Large intestine (tissue), 3 donors: ENCODE data around the gene DNAJC7. TPM values are rescaled to one million over a fixed set of nuclear protein-coding genes. Genes with fewer than 3 reads are reported as not detected.

Experiments used
- DNase-seq, 2 donors: peaks; one replicate each; pipeline versions ENCODE4 v3.0.0 to v3.0.0-alpha.2; 2013
- H3K27ac ChIP-seq: one replicate; pipeline ENCODE4 v1.5.1; 2013; ENCODE audit warnings: low read length
- H3K27me3 ChIP-seq: 2 replicates; pipeline ENCODE4 v1.6.1; 2013; ENCODE audit warnings: low read length; ENCODE audit not compliant: control insufficient read depth, insufficient read depth
- H3K36me3 ChIP-seq: 2 replicates; pipeline ENCODE4 v1.6.1; 2013; ENCODE audit warnings: low read length; ENCODE audit not compliant: control insufficient read depth, insufficient read depth
- H3K4me1 ChIP-seq: one replicate; pipeline ENCODE4 v1.6.1; 2013; ENCODE audit warnings: low read length; ENCODE audit not compliant: control insufficient read depth, insufficient read depth
- H3K4me3 ChIP-seq: one replicate; pipeline ENCODE4 v1.5.1; 2013; ENCODE audit warnings: low read length
- H3K9me3 ChIP-seq: one replicate; pipeline ENCODE4 v1.6.1; 2013; ENCODE audit warnings: mild to moderate bottlenecking, low read depth, low read length, moderate library complexity; ENCODE audit not compliant: control insufficient read depth
- WGBS: methylation state at CpG from one replicate; pipeline ENCODE4 v1.1.5; 2013; ENCODE audit warnings: low lambda C conversion rate; ENCODE audit not compliant: insufficient coverage; 5-methylcytosine and 5-hydroxymethylcytosine counted together
- polyA plus RNA-seq: library from polyadenylated mRNA; unstranded; fragments of 120-200 nt; gene quantifications from one replicate; pipeline ENCODE4 v1.2.1, GENCODE V29; 2013

Gene DNAJC7
- polyA plus RNA-seq, 1 donor: 93.0 TPM

DNA sequence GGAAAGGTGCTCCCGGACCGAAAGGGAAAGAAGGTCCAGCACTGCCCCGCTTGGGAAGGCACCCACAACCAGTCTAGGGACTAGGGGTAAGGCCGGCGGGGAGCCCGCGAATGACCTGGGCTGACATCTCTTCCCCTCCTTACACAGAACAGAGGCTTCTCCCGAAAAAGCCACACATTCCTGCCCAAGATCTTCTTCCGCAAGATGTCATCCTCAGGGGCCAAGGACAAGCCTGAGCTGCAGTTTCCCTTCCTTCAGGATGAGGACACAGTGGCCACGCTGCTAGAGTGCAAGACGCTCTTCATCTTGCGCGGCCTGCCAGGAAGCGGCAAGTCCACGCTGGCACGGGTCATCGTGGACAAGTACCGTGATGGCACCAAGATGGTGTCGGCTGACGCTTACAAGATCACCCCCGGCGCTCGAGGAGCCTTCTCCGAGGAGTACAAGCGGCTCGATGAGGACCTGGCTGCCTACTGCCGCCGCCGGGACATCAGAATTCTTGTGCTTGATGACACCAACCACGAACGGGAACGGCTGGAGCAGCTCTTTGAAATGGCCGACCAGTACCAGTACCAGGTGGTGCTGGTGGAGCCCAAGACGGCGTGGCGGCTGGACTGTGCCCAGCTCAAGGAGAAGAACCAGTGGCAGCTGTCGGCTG is 49.2 kb downstream of the DNAJC7 start:
- Histone ChIP-seq H3K36me3 (peaks cover 37% of the 10 kb centered on the region), H3K9me3 (no peaks in the 10 kb centered on the region), H3K27me3 (no peaks in the 10 kb centered on the region), H3K27ac (no peak overlapping the region), H3K4me3 (peak overlapping the region; percentile 98), H3K4me1 (peaks cover 14% of the 10 kb centered on the region)
- DNase-seq: no peak
- WGBS: no CpG with 5 or more reads among the region's 37 CpGs

GRCh38 chr17:41967141-41967920 is 49.9 kb downstream of the DNAJC7 start:
- peak in 1 of 2 donors; percentile 33 for DNase-seq
- Histone ChIP-seq H3K4me1 (peaks cover 19% of the 10 kb centered on the region), H3K27me3 (no peaks in the 10 kb centered on the region), H3K9me3 (no peaks in the 10 kb centered on the region), H3K4me3 (peak overlapping the region; percentile 98), H3K27ac (peak overlapping the region; percentile 86), H3K36me3 (peaks cover 30% of the 10 kb centered on the region)
- WGBS: no CpG with 5 or more reads among the region's 39 CpGs

DNA sequence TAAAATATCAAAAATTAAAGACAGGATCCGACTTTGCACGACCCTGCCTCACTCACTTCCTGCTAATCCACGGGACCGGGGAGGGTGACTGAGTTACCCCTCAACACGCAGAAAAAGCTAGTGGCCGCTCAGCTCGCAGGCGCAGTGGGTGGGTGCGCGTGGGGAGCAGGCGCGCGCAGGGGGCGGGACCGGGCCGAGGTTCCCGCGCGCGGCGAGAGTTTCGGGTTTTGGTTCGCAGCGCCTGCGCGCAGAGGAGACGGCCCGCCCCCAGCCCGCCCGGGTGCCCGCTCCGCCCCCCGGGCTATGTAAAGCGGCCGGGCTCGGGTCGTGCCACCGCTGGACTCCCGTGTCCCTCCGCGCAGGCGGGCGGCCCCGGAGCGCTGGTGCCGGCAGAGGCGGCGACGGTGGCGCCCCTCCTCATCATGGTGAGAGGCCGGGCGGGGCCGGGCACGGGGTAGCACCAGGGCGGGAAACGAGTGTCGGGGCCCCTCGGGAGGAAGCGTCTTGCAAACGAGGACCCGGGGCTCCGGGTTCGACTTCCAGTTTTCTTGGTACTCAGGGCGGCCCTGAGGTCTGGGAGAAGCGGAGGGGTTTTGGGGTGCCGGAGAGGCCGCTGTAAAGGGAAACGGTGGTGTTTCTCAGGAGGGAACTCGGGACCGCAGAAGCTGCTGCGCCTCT is 50.6 kb downstream of the DNAJC7 start, which contains the start of gene CNP:
TSS of gene CNP (plus strand) at position 333 of the 678 bp plus-strand sequence. CDS start at position 423, 90 bp downstream.
- H3K4me1 ChIP-seq: peaks cover 19% of the 10 kb centered on the region
- H3K27me3 ChIP-seq: no peaks in the 10 kb centered on the region
- peak within 1 kb of the TSS; percentile 98 for H3K4me3 ChIP-seq
- H3K36me3 ChIP-seq: peaks cover 23% of the 10 kb centered on the region
- WGBS: no CpG with 5 or more reads among the region's 71 CpGs
- peak within 1 kb of the TSS; percentile 99 for H3K27ac ChIP-seq
- no peaks in the 10 kb centered on the region for H3K9me3 ChIP-seq
- DNase-seq: peak; percentile 88 to 95

DNA sequence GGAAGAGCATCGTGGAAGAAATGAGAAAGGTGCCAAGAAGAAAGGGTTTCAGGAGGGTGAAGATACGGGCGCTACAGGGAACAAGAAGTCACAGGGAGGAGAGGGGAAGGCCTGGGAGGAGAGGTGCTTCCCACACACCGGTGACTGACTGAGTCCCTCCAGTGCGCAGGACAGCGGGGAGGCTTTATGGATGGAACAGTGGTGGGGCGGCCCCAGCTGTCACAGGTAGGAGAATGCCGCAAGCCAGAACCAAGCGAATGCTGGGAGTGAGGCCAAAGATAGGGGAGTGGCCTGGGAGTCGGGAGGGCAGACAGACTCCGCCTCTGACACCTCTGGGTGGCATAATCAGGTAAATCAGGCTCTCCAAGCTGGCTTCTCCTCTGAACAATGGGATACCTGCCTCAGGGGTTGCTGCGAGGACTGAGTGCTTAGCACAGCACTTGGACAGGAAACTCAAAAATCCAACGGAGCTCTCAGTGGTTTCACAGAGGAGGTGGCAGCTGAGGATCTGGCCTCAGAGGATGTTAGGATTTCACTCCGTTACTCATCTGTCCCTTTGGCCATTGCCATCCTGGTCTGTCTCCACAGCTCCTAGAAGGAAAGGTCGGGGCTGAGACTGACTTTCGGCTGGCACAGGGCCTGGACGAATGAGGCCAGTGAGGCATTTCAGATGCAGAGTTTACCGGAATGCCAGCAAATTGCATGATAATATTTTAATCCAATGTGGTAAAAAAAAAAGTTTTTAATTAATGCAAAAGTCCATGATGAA is 51.4 kb downstream of the DNAJC7 start:
- no CpG with 5 or more reads among the region's 18 CpGs for WGBS
- Histone ChIP-seq H3K4me3 (peak overlapping the region; percentile 70), H3K4me1 (peaks cover 19% of the 10 kb centered on the region), H3K9me3 (no peaks in the 10 kb centered on the region), H3K27ac (peak overlapping the region; percentile 99), H3K36me3 (peaks cover 21% of the 10 kb centered on the region), H3K27me3 (no peaks in the 10 kb centered on the region)
- peak; percentile 81 to 89 for DNase-seq

DNA sequence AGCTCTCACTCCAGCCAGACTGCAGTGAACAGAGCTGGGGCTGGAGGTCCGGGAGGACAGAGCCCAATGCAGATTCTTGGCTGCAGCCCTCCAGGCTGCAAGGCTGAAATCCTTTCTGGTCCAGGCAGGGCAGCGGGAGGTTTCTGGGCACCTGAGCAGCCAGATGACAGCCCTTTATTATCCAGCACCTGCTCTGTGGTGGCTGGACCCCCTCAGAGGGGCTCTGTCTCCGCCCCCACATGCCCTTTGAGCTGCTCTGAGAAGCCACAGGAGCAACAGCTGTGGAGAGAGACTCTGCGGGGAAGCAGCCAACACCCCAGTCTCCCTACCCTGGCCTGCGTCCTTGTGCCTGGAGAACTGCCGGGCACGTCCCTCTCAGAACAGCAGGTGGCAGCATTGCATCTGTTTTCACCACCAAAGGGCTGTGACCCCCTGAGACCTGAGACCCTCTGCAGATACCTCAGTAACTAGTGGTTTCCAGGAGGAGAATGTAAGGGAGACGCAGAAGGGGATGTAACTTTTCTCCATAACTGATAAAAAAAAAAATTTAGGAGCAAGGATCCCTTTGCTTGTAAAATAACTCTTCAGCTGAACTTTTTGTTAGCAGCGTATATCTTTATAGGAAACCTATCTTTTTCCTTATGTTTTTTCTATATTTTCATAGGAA is 54.3 kb downstream of the DNAJC7 start:
- H3K36me3 ChIP-seq: peaks cover 2% of the 10 kb centered on the region
- WGBS: 100% methylated on average over 1 of the region's 9 CpGs
- no peaks in the 10 kb centered on the region for H3K9me3 ChIP-seq
- H3K27ac ChIP-seq: no peak overlapping the region
- peak; percentile 70 for DNase-seq
- no peak overlapping the region for H3K4me3 ChIP-seq
- H3K27me3 ChIP-seq: no peaks in the 10 kb centered on the region
- H3K4me1 ChIP-seq: peaks cover 20% of the 10 kb centered on the region

GRCh38 chr17:41962111-41962510 is 55.1 kb downstream of the DNAJC7 start:
- DNase-seq: peak in 1 of 2 donors; percentile 32
- peaks cover 23% of the 10 kb centered on the region for H3K4me1 ChIP-seq
- H3K27ac ChIP-seq: no peak overlapping the region
- no peaks in the 10 kb centered on the region for H3K9me3 ChIP-seq
- WGBS: no CpG with 5 or more reads among the region's 5 CpGs
- no peaks in the 10 kb centered on the region for H3K36me3 ChIP-seq
- H3K27me3 ChIP-seq: no peaks in the 10 kb centered on the region
- no peak overlapping the region for H3K4me3 ChIP-seq

DNA sequence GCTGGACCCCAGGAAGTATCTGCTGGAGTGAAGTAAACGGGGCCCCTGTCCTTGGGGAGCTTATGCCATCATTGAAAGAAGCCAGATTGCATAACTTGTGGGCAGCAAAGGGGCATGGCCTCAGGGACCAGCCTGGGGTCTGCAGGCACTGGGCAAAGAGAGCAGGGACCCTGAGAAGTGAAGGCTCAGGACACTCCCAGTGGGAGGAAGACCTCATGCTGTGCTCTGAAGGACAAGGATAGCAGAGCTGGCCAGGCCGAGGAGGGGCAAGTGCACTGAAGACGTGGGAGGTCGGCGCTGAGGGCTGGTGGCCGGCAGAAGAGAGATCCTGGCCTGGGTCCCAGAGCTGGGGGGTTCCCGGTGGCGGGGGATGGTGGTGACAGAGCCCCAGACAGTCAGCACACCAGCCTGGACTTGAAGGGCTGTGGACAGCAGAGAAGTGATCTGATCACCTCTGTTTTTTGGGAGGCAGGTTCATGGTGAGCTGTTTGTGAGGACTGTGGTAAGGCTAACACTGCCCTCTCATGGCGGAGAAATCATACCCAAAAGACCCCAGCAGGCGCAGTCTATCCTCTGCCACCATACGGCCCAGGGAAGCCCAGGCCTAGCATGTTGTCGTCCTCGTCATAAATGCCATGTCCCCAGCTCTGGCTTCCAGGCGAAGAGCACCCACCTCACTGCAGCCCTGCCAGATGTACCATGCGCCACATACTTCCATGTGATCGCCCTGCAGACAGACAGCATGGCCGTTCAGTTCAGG is 57.7 kb downstream of the DNAJC7 start:
- WGBS: 80% methylated on average over 1 of the region's 17 CpGs
- DNase-seq: peak in 1 of 2 donors; percentile 30

DNA sequence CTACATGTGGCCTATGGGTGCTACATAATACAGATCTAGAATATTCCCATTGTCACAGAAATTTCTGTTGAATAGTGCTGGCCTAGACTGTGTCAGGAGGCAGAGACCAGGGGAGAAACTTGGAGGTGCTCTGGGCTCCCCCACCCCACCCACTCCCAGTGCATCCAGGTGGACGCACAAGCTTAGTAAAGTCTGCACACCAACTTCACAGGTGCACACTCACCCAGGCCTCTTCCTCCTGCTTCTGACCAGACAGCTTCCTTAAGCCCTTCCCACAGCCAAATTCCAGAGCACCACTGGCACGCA is 58.3 kb downstream of the DNAJC7 start:
- H3K4me1 ChIP-seq: peaks cover 20% of the 10 kb centered on the region
- no peak overlapping the region for H3K27ac ChIP-seq
- no peak for DNase-seq
- no peaks in the 10 kb centered on the region for H3K36me3 ChIP-seq
- WGBS: no CpG with 5 or more reads among the region's 2 CpGs
- no peaks in the 10 kb centered on the region for H3K9me3 ChIP-seq
- H3K4me3 ChIP-seq: no peak overlapping the region
- no peaks in the 10 kb centered on the region for H3K27me3 ChIP-seq

More for the DNA sequence above, 57.7 kb downstream of the DNAJC7 start:
- H3K36me3 ChIP-seq: no peaks in the 10 kb centered on the region
- no peaks in the 10 kb centered on the region for H3K27me3 ChIP-seq
- H3K4me3 ChIP-seq: no peak overlapping the region
- H3K4me1 ChIP-seq: peaks cover 20% of the 10 kb centered on the region
- H3K27ac ChIP-seq: no peak overlapping the region
- no peaks in the 10 kb centered on the region for H3K9me3 ChIP-seq

GRCh38 chr17:41957869-41958439 is 59.3 kb downstream of the DNAJC7 start:
- Histone ChIP-seq H3K36me3 (no peaks in the 10 kb centered on the region), H3K27me3 (no peaks in the 10 kb centered on the region), H3K9me3 (no peaks in the 10 kb centered on the region), H3K4me3 (no peak overlapping the region), H3K4me1 (peaks cover 20% of the 10 kb centered on the region), H3K27ac (peak overlapping the region; percentile 45)
- whole genome bisulfite sequencing: no CpG with 5 or more reads among the region's 6 CpGs
- peak in 1 of 2 donors; percentile 75 for DNase-seq
